K562 (cell line): ENCODE results near the gene GRIA2.

Source experiments
- CBFB ChIP-seq: sonication (generic); formaldehyde crosslinking; IDR thresholded peaks from 2 replicates; pipeline ENCODE4 v1.4.0; 2020; ENCODE audit warnings: mild to moderate bottlenecking, missing genetic modification reagents
- CC2D1A ChIP-seq: fragments of 450-650 bp; IDR thresholded peaks from 2 replicates; pipeline ENCODE4 v1.6.1; 2017; ENCODE audit warnings: mild to moderate bottlenecking
- CTCF ChIP-seq, 3 experiments: IDR thresholded peaks in 2 of 3; conservative IDR thresholded peaks in 1 of 3; 2 replicates each; pipeline ENCODE4 v1.5.1; 2011 to 2012; ENCODE audit warnings: low read length in 3 of 3, mild to moderate bottlenecking in 3 of 3, control low read depth in 2 of 3, improper control_type of control experiment in 1 of 3, inconsistent platforms in 1 of 3, low read depth in 1 of 3, mixed read lengths in 1 of 3, moderate library complexity in 1 of 3; ENCODE audit not compliant: insufficient read depth in 2 of 3
- EP300 ChIP-seq: IDR thresholded peaks from 2 replicates; pipeline ENCODE4 v1.6.1; 2012; ENCODE audit warnings: low read length, improper control_type of control experiment
- MAFF ChIP-seq: IDR thresholded peaks from 2 replicates; pipeline ENCODE4 v1.6.1; 2012; ENCODE audit warnings: low read length, improper control_type of control experiment
- MIER1 ChIP-seq: fragments of 450-650 bp; IDR thresholded peaks from 2 replicates; pipeline ENCODE4 v1.6.1; 2016; ENCODE audit warnings: antibody characterized with exemption, mild to moderate bottlenecking, low read depth
- MITF ChIP-seq: IDR thresholded peaks from 2 replicates; pipeline ENCODE4 v1.6.1; 2014; ENCODE audit warnings: antibody characterized with exemption
- NR2F6 ChIP-seq: fragments of 450-650 bp; formaldehyde crosslinking; IDR thresholded peaks from 2 replicates; pipeline ENCODE4 v1.4.0; 2020; ENCODE audit warnings: mild to moderate bottlenecking
- SRSF1 ChIP-seq: fragments of 200-400 bp; formaldehyde crosslinking; IDR thresholded peaks from 2 replicates; pipeline ENCODE4 v1.6.1; 2017; ENCODE audit warnings: mild to moderate bottlenecking, low read depth, low read length, moderate library complexity
- TSC22D4 ChIP-seq: fragments of 450-650 bp; IDR thresholded peaks from 2 replicates; pipeline ENCODE4 v1.6.1; 2016; ENCODE audit warnings: missing genetic modification characterization, missing biosample characterization, control low read depth

- TF ChIP-seq CTCF (IDR thresholded peaks at IDR 0.05 in 2 of 3, conservative IDR thresholded peaks at IDR 0.05 in 1 of 3; ENCODE audit: insufficient read depth in 2 of 3, low read depth in 1 of 3, low read length in 3 of 3): no peak
- TF ChIP-seq MITF: no peak
- no peak for TF ChIP-seq NR2F6 (CRISPR knock-in tag)
- no peak for TF ChIP-seq MAFF
- no peak for TF ChIP-seq SRSF1
- no peak for TF ChIP-seq MIER1
- TF ChIP-seq CBFB (CRISPR knock-in tag): no peak
- TF ChIP-seq TSC22D4 (tag): no peak
- TF ChIP-seq CC2D1A: no peak
- TF ChIP-seq EP300: no peak
Measured at GRCh38 chr4:157320092-157320491, 99.6 kb downstream of the GRIA2 start.
